BE2C (cell line): ENCODE results near the gene CYLC2. TPM values are rescaled to one million over a fixed set of nuclear protein-coding genes. Genes with fewer than 3 reads are reported as not detected.

Experiments used
- DNase-seq: peaks from one replicate; pipeline ENCODE4 v3.0.0-alpha.2; 2020
- H3K27me3 ChIP-seq: fragments of 250-450 bp; sonication (Bioruptor Pico); 2 replicates; pipeline ENCODE4 v1.5.1; 2020; ENCODE audit warnings: mild to moderate bottlenecking
- H3K36me3 ChIP-seq: fragments of 250-450 bp; sonication (Bioruptor Pico); 2 replicates; pipeline ENCODE4 v1.5.1; 2020; ENCODE audit warnings: mild to moderate bottlenecking
- H3K4me1 ChIP-seq: fragments of 250-450 bp; sonication (Bioruptor Pico); 2 replicates; pipeline ENCODE4 v1.5.1; 2020
- H3K4me3 ChIP-seq: 2 replicates; pipeline ENCODE4 v1.5.1; 2011; ENCODE audit warnings: low read depth, low read length
- H3K9me3 ChIP-seq: fragments of 250-450 bp; sonication (Bioruptor Pico); 2 replicates; pipeline ENCODE4 v1.5.1; 2020
- polyA plus RNA-seq: library from polyadenylated mRNA; unstranded; fragments of >200 nt; gene quantifications from one replicate; pipeline ENCODE4 v1.2.1, GENCODE V29; 2012; ENCODE audit warnings: low read depth, missing spikeins; ENCODE audit not compliant: insufficient read length, insufficient read depth
- TF ChIP-seq, protein P1 (sequence below): IDR thresholded peaks from 2 replicates; pipeline ENCODE4 v1.5.1; 2012; ENCODE audit warnings: mild to moderate bottlenecking, low read depth, low read length

The CYLC2 gene, protein sequence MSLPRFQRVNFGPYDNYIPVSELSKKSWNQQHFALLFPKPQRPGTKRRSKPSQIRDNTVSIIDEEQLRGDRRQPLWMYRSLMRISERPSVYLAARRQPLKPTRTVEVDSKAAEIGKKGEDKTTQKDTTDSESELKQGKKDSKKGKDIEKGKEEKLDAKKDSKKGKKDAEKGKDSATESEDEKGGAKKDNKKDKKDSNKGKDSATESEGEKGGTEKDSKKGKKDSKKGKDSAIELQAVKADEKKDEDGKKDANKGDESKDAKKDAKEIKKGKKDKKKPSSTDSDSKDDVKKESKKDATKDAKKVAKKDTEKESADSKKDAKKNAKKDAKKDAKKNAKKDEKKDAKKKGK
- not detected for polyA plus RNA-seq

DNA sequence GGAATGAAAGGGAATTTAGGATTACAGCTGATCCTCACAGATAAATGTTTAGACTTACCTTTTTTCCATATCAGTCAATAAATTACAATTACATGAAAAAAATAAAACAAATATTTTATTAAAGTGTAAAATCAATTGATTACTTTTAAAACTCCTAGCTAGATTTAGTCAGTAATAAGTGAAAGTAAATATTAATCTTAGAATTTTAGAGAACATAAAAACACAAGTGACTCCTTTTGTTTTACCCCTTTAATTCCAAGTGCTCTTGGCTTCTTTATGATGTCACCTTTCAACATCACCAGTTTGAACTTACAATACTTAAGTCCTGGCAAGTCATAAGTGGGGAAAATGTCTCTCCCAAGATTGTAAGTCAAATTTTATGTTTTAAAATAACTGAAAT is at the start of gene CYLC2:
TSS of gene CYLC2 (plus strand) at position 301 of the 400 bp plus-strand sequence. CDS start at position 349, 48 bp downstream.
- H3K4me1 ChIP-seq: no peaks in the 10 kb centered on the region
- no peaks in the 10 kb centered on the region for H3K27me3 ChIP-seq
- no peak within 1 kb of the TSS for H3K4me3 ChIP-seq
- H3K36me3 ChIP-seq: no peaks in the 10 kb centered on the region
- H3K9me3 ChIP-seq: no peaks in the 10 kb centered on the region
- no peak for DNase-seq
- TF ChIP-seq, protein P1, sequence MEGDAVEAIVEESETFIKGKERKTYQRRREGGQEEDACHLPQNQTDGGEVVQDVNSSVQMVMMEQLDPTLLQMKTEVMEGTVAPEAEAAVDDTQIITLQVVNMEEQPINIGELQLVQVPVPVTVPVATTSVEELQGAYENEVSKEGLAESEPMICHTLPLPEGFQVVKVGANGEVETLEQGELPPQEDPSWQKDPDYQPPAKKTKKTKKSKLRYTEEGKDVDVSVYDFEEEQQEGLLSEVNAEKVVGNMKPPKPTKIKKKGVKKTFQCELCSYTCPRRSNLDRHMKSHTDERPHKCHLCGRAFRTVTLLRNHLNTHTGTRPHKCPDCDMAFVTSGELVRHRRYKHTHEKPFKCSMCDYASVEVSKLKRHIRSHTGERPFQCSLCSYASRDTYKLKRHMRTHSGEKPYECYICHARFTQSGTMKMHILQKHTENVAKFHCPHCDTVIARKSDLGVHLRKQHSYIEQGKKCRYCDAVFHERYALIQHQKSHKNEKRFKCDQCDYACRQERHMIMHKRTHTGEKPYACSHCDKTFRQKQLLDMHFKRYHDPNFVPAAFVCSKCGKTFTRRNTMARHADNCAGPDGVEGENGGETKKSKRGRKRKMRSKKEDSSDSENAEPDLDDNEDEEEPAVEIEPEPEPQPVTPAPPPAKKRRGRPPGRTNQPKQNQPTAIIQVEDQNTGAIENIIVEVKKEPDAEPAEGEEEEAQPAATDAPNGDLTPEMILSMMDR: no peak

DNA sequence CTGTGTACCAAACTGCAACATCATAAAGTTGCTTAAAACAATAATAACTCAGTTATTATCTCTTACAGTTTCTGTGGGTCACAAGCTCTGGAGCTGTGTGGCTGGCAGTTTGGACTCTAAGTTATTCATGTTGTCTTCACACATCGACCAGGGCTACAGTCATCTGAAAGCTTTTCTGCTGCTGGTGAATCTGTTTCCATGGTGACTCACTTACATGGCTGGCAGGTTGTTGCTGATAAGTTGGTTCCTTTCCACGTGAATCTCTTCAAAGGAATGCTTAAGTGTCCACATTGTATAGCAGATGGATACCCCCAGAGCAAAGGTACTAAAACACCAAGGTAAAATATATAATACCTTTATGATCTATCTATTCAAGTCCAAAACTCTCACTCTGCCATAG is 44.8 kb upstream of the CYLC2 start:
- TF ChIP-seq, protein P1: no peak
- no peak for DNase-seq
- H3K27me3 ChIP-seq: no peaks in the 10 kb centered on the region

DNA sequence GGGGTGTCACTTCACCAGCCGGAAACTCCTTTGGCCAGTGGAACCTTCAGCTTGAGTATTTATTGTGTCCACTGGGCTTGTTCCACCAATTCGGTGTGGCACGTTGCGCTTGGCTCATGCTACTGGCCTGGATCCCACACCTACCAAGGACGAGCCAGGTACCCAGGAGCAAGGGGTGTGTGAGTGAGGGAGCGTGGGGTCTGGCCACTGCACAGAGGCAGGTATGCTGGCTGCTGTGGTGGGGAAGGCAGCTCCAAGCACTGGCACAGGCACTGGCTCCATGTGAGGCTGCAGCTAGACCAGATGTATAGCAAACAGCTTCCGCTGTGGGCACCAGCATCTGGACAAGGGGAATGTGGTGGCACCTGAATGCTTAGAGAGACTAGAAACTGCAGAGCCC is 28.1 kb upstream of the CYLC2 start:
- Histone ChIP-seq H3K27me3 (no peaks in the 10 kb centered on the region), H3K9me3 (no peaks in the 10 kb centered on the region), H3K4me3 (no peak overlapping the region), H3K4me1 (no peaks in the 10 kb centered on the region), H3K36me3 (no peaks in the 10 kb centered on the region)
- DNase-seq: no peak
- TF ChIP-seq, protein P1: no peak

More for the DNA sequence above, 44.8 kb upstream of the CYLC2 start:
- Histone ChIP-seq H3K4me1 (no peaks in the 10 kb centered on the region), H3K36me3 (no peaks in the 10 kb centered on the region), H3K4me3 (no peak overlapping the region), H3K9me3 (no peaks in the 10 kb centered on the region)

DNA sequence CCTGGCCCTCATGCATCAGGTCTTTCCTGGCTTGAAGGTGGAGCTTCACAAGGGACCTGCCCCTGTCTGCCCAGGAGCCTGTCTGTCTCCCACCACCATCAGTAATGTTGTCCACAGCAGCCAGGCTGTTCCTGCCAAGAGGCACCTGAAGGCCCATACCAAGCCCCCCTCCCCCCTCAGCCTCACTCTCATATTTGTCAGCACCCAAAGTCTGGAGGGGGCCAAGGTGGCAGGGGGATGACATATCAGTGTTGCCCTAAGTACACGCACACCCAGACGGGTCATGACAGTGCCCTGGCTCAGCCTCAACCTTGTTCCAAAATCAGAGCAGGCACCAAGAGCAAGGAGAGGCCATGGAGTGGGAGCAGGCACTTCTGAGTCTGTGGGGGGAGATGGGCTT is 27.2 kb upstream of the CYLC2 start:
- H3K4me1 ChIP-seq: no peaks in the 10 kb centered on the region
- H3K9me3 ChIP-seq: no peaks in the 10 kb centered on the region
- TF ChIP-seq, protein P1: no peak
- no peaks in the 10 kb centered on the region for H3K36me3 ChIP-seq
- no peak for DNase-seq
- H3K27me3 ChIP-seq: no peaks in the 10 kb centered on the region
- H3K4me3 ChIP-seq: no peak overlapping the region

DNA sequence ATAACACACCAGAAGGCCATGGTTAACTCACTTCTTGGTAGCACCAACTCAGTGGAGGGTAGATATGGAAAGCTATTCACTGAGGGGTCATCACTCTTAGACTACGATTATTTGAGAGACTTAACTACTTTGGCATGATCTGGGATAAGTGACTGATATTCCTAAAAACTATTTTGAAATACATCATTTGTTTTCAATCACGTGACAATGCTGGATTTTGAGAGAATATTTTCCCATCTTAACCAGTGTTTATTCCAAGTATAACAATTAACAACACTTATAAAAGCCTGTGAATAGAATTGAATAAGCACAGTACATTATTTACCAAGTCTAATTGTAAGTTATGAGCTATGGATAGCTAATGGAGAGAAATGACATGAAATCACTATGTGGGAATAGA is 22.4 kb upstream of the CYLC2 start:
- H3K4me1 ChIP-seq: no peaks in the 10 kb centered on the region
- no peaks in the 10 kb centered on the region for H3K36me3 ChIP-seq
- no peak for DNase-seq
- H3K9me3 ChIP-seq: no peaks in the 10 kb centered on the region
- H3K27me3 ChIP-seq: no peaks in the 10 kb centered on the region
- H3K4me3 ChIP-seq: no peak overlapping the region
- TF ChIP-seq, protein P1: no peak

DNA sequence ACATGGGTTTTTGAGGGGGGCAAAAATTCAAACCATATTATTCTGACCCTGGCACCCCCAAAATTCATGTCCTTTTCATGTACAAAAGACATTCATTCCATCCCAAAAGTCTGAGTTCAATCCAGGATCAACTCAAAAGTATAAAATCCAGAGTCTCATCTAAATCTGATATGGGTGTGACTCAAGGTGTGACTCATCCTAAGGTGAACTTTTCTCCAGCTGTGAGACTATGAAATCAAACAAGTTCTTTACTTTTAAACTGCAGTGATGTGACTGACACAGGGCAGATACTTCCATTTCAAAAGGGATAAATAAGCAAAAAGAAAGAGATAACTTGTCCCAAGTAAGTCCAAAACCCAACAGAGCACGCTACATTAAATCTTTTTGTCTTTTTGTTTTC is 20.6 kb upstream of the CYLC2 start:
- no peaks in the 10 kb centered on the region for H3K4me1 ChIP-seq
- no peak for DNase-seq
- H3K4me3 ChIP-seq: no peak overlapping the region
- no peaks in the 10 kb centered on the region for H3K27me3 ChIP-seq
- no peaks in the 10 kb centered on the region for H3K36me3 ChIP-seq
- TF ChIP-seq, protein P1: no peak
- no peaks in the 10 kb centered on the region for H3K9me3 ChIP-seq
